ENCODE results near the gene UBE2E3. TPM values are rescaled to one million over a fixed set of nuclear protein-coding genes. Genes with fewer than 3 reads are reported as not detected.

UBE2E3 gene
- total and polyA plus RNA-seq, 3 experiments from 2014 or later = 36.5 to 70.4 (median 38.0) TPM

- no peaks in the 10 kb centered on the region for H3K27me3 ChIP-seq (ENCODE audit: insufficient read depth, low read length, poor library complexity, severe bottlenecking)
- ChIA-PET POLR2A (no interaction called here), CTCF (no interaction called here)
- H3K27ac ChIP-seq (ENCODE audit: low read depth, low read length) = no peak overlapping the region
- no peaks in the 10 kb centered on the region for H3K36me3 ChIP-seq (ENCODE audit: insufficient read depth, low read length)
- Mint-ChIP-seq H3K27ac (no peak overlapping the region), H3K27me3 (peaks cover 8 to 28% of the 10 kb centered on the region in 2 donors), H3K4me1 (peaks cover 0 to 4% (median 0%) of the 10 kb centered on the region in 3 donors), H3K9me3 (no peaks in the 10 kb centered on the region), H3K36me3 (no peaks in the 10 kb centered on the region), H3K4me3 (no peak overlapping the region)
- H3K4me3 ChIP-seq (ENCODE audit: low read length) = no peak overlapping the region
- H3K4me1 ChIP-seq (ENCODE audit: insufficient read depth, low read length) = no peaks in the 10 kb centered on the region
- H3K9me3 ChIP-seq (ENCODE audit: low read length) = no peaks in the 10 kb centered on the region
- no peak for DNase-seq
Observed at GRCh38 chr2:180947208-180947689, 33.2 kb upstream of the UBE2E3 start.

DNA sequence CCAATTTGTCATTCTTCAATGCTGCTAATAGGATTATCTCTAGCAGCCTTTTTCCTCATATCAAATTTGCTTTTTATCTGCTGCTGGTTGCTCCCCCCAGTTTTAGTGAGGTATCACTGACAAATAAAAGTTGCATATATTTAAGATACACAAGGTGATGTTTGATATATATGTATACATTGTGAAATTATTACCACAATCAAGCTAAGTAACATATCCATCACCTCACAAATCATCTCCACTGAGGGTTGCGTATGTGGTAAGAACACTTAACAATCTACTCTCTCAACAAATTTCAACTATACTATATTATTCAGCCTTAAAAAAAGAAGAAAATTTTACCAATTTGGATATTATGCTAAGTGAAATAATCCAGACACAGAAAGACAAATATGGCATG lies 30.5 kb upstream of the UBE2E3 start:
- H3K4me1 ChIP-seq (ENCODE audit: insufficient read depth, low read length) = no peaks in the 10 kb centered on the region

GRCh38 chr2:180952082-180952481 lies 28.3 kb upstream of the UBE2E3 start:
- Histone ChIP-seq H3K4me1 (ENCODE audit: insufficient read depth, low read length) (no peaks in the 10 kb centered on the region), H3K27ac (ENCODE audit: low read depth, low read length) (no peak overlapping the region), H3K27me3 (ENCODE audit: insufficient read depth, low read length, poor library complexity, severe bottlenecking) (no peaks in the 10 kb centered on the region), H3K4me3 (ENCODE audit: low read length) (no peak overlapping the region), H3K9me3 (ENCODE audit: low read length) (no peaks in the 10 kb centered on the region), H3K36me3 (ENCODE audit: insufficient read depth, low read length) (no peaks in the 10 kb centered on the region)
- Mint-ChIP-seq H3K27ac (no peak overlapping the region), H3K4me3 (no peak overlapping the region), H3K4me1 (no peaks in the 10 kb centered on the region), H3K9me3 (no peaks in the 10 kb centered on the region), H3K36me3 (no peaks in the 10 kb centered on the region), H3K27me3 (peaks cover 16 to 27% of the 10 kb centered on the region in 2 donors)
- no peak for DNase-seq
- POLR2A ChIA-PET = no interaction called here
- CTCF ChIA-PET = no interaction called here

More for the DNA sequence above, 30.5 kb upstream of the UBE2E3 start:
- Histone ChIP-seq H3K36me3 (ENCODE audit: insufficient read depth, low read length) (no peaks in the 10 kb centered on the region), H3K27me3 (ENCODE audit: insufficient read depth, low read length, poor library complexity, severe bottlenecking) (no peaks in the 10 kb centered on the region), H3K4me3 (ENCODE audit: low read length) (no peak overlapping the region), H3K27ac (ENCODE audit: low read depth, low read length) (no peak overlapping the region), H3K9me3 (ENCODE audit: low read length) (no peaks in the 10 kb centered on the region)
- Mint-ChIP-seq H3K4me3 (no peak overlapping the region), H3K27ac (no peak overlapping the region), H3K9me3 (no peaks in the 10 kb centered on the region), H3K4me1 (no peaks in the 10 kb centered on the region), H3K36me3 (no peaks in the 10 kb centered on the region), H3K27me3 (peaks cover 14 to 34% of the 10 kb centered on the region in 2 donors)
- no peak for DNase-seq
- ChIA-PET POLR2A (no interaction called here), CTCF (no interaction called here)

DNA sequence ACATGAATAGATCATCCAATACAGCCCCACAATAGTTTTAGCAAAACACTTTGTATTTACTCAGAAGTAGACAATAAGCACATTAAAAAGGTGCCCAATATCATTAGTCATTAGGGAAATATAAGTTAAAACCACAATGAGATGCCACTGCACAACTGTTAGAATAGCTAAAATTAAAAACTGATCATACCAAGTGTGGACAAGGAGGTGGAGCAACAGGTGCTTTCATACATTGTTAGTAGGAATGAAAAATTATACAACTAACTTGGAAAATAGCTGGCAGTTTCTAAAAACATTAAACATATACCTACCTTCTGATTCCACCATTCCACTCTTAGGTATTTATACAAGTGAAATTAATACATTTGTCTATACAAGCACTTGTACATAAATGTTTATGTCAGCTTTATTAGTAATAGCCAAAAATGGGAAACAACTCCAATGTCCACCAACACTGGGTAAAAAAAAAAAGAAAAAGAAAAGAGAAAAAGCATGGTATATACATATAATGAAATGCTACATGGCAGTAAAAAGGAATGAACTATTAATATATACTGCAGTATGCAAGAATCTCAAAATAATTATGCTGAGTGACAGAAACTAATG lies 27.6 kb upstream of the UBE2E3 start:
- Mint-ChIP-seq H3K36me3 (no peaks in the 10 kb centered on the region), H3K9me3 (no peaks in the 10 kb centered on the region), H3K4me3 (no peak overlapping the region), H3K27ac (no peak overlapping the region), H3K27me3 (peaks cover 16 to 29% of the 10 kb centered on the region in 2 donors), H3K4me1 (no peaks in the 10 kb centered on the region)
- no peaks in the 10 kb centered on the region for H3K27me3 ChIP-seq (ENCODE audit: insufficient read depth, low read length, poor library complexity, severe bottlenecking)
- no peak overlapping the region for H3K4me3 ChIP-seq (ENCODE audit: low read length)
- ChIA-PET CTCF (no interaction called here), POLR2A (no interaction called here)
- no peaks in the 10 kb centered on the region for H3K9me3 ChIP-seq (ENCODE audit: low read length)
- DNase-seq = no peak
- H3K27ac ChIP-seq (ENCODE audit: low read depth, low read length) = no peak overlapping the region
- H3K4me1 ChIP-seq (ENCODE audit: insufficient read depth, low read length) = no peaks in the 10 kb centered on the region
- no peaks in the 10 kb centered on the region for H3K36me3 ChIP-seq (ENCODE audit: insufficient read depth, low read length)

DNA sequence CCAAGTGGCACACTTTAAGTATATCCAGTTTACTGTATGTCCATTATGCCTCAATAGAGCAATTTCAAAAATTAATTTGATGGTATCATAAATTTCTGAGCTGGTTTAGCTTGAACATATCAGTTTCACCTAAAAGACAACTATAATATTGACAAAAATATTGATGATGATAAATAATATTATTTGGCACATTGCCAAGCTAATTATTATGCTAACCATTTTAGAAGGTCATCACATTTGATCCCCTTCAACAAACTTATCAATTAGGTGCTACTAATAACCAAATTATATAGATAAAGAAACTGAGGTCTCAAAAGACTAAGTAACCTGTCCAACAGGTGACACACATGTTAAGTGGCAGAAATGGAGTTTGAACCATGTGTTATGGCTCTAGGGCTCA lies 26.9 kb upstream of the UBE2E3 start:
- no peak for DNase-seq
- Mint-ChIP-seq H3K27ac (no peak overlapping the region), H3K9me3 (no peaks in the 10 kb centered on the region), H3K4me1 (no peaks in the 10 kb centered on the region), H3K4me3 (no peak overlapping the region), H3K36me3 (no peaks in the 10 kb centered on the region), H3K27me3 (peaks cover 15 to 31% of the 10 kb centered on the region in 2 donors)
- H3K27me3 ChIP-seq (ENCODE audit: insufficient read depth, low read length, poor library complexity, severe bottlenecking) = no peaks in the 10 kb centered on the region
- H3K4me1 ChIP-seq (ENCODE audit: insufficient read depth, low read length) = no peaks in the 10 kb centered on the region
- ChIA-PET POLR2A (interaction anchor here (0.7 kb wide), 1 partner anchor 15 kb away, joined by 8 read pairs; no protein-coding TSS in a partner anchor), CTCF (no interaction called here)
- H3K4me3 ChIP-seq (ENCODE audit: low read length) = no peak overlapping the region
- no peaks in the 10 kb centered on the region for H3K9me3 ChIP-seq (ENCODE audit: low read length)
- H3K27ac ChIP-seq (ENCODE audit: low read depth, low read length) = no peak overlapping the region
- H3K36me3 ChIP-seq (ENCODE audit: insufficient read depth, low read length) = no peaks in the 10 kb centered on the region

DNA sequence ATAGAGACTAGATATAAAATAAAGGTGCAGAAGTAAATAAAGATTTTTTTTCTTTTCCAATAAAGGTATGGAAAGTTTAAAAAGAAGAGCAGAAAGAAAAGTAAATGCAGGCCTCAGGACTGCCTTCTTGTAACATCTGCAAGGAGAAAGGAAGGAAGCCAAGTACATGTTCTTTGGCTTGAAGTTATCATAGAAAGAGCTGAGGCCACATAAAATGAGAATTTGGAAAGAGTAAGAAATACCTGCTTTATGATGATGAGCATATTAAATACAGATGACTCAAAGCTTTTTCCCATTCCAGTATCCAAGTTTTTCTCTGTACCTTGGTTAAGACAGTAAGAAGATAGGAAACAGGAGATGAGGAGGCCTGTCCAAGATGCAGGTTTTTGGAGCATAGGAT lies 25.3 kb upstream of the UBE2E3 start:
- ChIA-PET CTCF (no interaction called here), POLR2A (interaction anchor here (0.5 kb wide), 1 partner anchor 53 kb away, joined by 4 read pairs; no protein-coding TSS in a partner anchor)
- Mint-ChIP-seq H3K4me3 (no peak overlapping the region), H3K27ac (no peak overlapping the region), H3K9me3 (no peaks in the 10 kb centered on the region), H3K36me3 (no peaks in the 10 kb centered on the region), H3K4me1 (no peaks in the 10 kb centered on the region), H3K27me3 (peaks cover 11 to 33% of the 10 kb centered on the region in 2 donors)
- no peak overlapping the region for H3K4me3 ChIP-seq (ENCODE audit: low read length)
- no peaks in the 10 kb centered on the region for H3K9me3 ChIP-seq (ENCODE audit: low read length)
- DNase-seq = no peak
- H3K27ac ChIP-seq (ENCODE audit: low read depth, low read length) = no peak overlapping the region
- no peaks in the 10 kb centered on the region for H3K36me3 ChIP-seq (ENCODE audit: insufficient read depth, low read length)
- no peaks in the 10 kb centered on the region for H3K27me3 ChIP-seq (ENCODE audit: insufficient read depth, low read length, poor library complexity, severe bottlenecking)
- no peaks in the 10 kb centered on the region for H3K4me1 ChIP-seq (ENCODE audit: insufficient read depth, low read length)

DNA sequence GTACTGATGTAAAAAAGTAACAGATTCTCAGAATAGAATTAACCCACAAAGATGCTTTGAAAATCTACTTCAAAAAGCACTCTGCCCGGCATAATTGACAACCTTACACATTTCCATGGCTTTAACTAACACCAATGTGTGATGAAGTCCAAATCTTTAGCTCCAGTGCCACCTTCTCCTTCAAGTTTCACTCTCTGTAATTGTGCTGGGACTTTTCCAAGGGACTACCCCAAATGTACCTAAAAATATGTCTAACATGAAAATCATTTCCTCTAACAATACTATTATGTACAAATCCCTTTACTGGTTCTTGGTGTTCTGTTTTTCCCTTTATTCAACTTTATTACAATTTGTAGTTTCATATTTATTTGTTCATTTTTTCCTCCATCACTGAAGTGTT lies 20.6 kb upstream of the UBE2E3 start:
- no peaks in the 10 kb centered on the region for H3K4me1 ChIP-seq (ENCODE audit: insufficient read depth, low read length)
- H3K27ac Mint-ChIP-seq = no peak overlapping the region
- H3K27me3 ChIP-seq (ENCODE audit: insufficient read depth, low read length, poor library complexity, severe bottlenecking) = no peaks in the 10 kb centered on the region
- DNase-seq = no peak
- ChIA-PET POLR2A (interaction anchor here (1.1 kb wide), 1 partner anchor 21 kb away, joined by 3 read pairs; no protein-coding TSS in a partner anchor), CTCF (no interaction called here)
- H3K36me3 Mint-ChIP-seq = no peaks in the 10 kb centered on the region
- H3K4me1 Mint-ChIP-seq = no peaks in the 10 kb centered on the region
- H3K4me3 ChIP-seq (ENCODE audit: low read length) = no peak overlapping the region
- H3K27me3 Mint-ChIP-seq = peaks cover 2 to 35% of the 10 kb centered on the region in 2 donors
- H3K9me3 Mint-ChIP-seq = no peaks in the 10 kb centered on the region
- no peak overlapping the region for H3K27ac ChIP-seq (ENCODE audit: low read depth, low read length)
- H3K4me3 Mint-ChIP-seq = no peak overlapping the region
- H3K9me3 ChIP-seq (ENCODE audit: low read length) = no peaks in the 10 kb centered on the region
- H3K36me3 ChIP-seq (ENCODE audit: insufficient read depth, low read length) = no peaks in the 10 kb centered on the region

GRCh38 chr2:180960982-180961381 lies 19.4 kb upstream of the UBE2E3 start:
- Histone ChIP-seq H3K9me3 (ENCODE audit: low read length) (no peaks in the 10 kb centered on the region), H3K27me3 (ENCODE audit: insufficient read depth, low read length, poor library complexity, severe bottlenecking) (no peaks in the 10 kb centered on the region), H3K4me3 (ENCODE audit: low read length) (no peak overlapping the region), H3K36me3 (ENCODE audit: insufficient read depth, low read length) (no peaks in the 10 kb centered on the region), H3K27ac (ENCODE audit: low read depth, low read length) (no peak overlapping the region), H3K4me1 (ENCODE audit: insufficient read depth, low read length) (no peaks in the 10 kb centered on the region)
- H3K9me3 Mint-ChIP-seq = no peaks in the 10 kb centered on the region
- H3K27ac Mint-ChIP-seq = no peak overlapping the region
- ChIA-PET POLR2A (no interaction called here), CTCF (no interaction called here)
- no peak for DNase-seq
- peaks cover 2 to 35% of the 10 kb centered on the region in 2 donors for H3K27me3 Mint-ChIP-seq
- H3K4me3 Mint-ChIP-seq = no peak overlapping the region
- no peaks in the 10 kb centered on the region for H3K36me3 Mint-ChIP-seq
- no peaks in the 10 kb centered on the region for H3K4me1 Mint-ChIP-seq

Data from CD8-positive, alpha-beta memory T cell (primary cell).